HG03060 (cell line): Measurements from ENCODE around the gene SQSTM1.
"Not testable (repeated sequence)": the region's sequence is repeated elsewhere in the genome, so short reads cannot be mapped to it uniquely, and the experiment has no call there.

Source experiments
- ATAC-seq: cut with Tn5 transposase; IDR thresholded peaks from one replicate; pipeline ENCODE4 v1.9.1; 2021; ENCODE audit warnings: low read depth, moderate number of reproducible peaks; ENCODE audit not compliant: unreplicated experiment

Gene SQSTM1

DNA sequence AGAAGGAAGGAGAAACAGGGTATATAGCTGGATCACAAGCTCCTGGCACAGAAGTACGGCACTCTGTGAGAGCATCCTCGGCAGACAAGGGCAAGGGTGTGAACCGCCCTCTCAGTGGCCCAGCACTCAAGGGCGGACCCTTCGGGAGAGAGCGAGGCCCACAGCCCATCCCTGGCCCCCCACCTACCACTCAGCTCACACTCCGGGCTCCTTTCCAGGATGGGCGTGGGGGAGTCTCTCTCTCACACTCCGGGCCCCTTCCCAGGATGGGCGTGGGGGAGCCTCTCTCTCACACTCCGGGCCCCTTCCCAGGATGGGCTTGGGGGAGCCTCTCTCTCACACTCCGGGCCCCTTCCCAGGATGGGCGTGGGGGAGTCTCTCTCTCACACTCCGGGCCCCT lies 50.8 kb downstream of the SQSTM1 start:
- ATAC-seq = not testable (repeated sequence)

DNA sequence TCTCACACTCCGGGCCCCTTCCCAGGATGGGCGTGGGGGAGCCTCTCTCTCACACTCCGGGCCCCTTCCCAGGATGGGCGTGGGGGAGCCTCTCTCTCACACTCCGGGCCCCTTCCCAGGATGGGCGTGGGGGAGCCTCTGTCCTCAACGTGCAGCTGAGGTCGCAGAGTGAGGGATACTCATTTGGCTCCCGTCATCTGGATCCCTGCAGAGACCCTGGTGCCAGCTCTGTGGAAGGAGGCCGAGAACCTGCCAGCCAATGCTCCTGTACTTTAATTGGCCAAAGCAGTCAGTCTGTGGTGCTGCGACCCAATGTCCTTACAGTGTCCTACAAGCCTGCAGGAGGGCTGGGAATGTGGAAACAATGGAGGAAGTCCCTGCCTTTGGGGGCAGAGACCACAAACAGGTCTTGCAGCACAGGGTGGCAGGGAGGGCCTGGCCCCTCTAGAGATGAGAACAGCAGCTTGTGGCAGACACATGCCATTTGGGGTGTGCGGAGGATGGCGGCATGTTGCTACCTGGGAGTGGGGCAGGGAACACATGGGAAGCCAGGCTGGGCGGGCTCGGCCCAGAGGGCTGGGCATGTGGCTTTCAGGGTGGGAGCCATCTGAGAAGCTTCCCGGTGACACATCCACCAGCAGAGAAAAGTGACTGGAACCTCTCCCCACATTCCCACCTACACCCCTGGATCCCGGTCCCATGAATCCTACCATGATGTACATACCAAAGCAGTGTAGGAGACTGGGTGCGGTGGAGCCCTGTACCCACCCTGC lies 51.5 kb downstream of the SQSTM1 start:
- ATAC-seq = no peak

DNA sequence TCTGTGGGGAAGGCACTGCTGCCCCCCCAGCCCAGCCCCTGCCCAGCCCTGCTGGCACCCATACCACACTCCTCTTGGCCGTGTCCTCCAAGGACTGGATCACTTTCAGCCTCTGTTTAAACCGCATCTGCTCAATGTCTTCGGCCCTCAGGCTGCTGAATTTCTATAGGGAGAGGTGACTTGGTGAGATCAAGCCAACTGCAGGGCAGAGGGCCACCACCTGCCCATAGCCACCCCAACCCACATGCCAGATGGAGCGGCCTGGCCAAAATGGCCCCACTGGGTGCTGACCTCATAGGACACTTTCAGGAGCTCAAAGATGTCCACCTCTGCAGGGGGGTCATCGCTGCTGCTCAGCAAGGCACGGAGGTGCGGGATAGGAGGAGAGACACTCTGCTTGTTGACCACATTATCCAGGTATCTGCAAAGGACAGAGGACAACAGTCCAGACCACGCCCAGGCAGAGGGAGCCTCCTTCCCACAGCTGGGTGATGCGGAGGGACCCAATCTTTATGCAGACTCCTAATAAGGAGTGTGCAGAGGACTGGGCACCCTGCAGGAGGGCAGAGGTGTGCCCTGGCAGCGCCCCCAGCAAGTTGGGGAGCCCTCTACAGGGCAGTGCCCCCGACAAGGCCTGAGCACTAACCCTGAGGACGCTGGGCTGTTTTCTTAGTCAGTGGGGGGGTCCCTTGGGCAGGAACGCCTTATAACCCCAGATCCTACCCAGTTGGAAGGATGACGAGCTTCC lies 52.3 kb downstream of the SQSTM1 start:
- ATAC-seq = no peak

DNA sequence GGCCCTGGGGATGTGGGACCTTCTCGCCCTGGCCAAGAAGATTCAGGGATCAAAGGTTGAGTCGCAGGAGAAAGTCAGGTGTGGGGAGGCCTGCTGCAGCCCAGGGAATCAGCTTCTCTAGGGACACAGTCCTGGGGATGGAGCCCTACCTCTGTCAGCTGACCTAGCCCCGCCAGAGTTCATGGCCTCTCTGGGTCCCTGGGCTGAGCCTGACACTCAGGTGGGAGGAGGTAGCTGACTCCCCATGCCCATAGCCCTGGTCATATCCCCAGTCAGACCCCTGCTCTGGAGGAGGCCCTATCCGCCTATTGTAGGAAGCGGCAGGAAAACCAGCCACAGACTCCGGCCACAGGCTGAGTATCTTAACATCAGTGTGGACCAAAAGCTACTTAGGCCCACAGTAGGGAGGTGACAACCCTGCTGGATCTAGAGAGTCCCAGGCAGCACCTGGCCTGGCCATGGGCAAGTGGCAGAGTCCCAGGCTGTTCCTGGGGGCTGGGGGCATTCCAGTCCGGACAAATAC lies 52.9 kb downstream of the SQSTM1 start:
- no peak for ATAC-seq

DNA sequence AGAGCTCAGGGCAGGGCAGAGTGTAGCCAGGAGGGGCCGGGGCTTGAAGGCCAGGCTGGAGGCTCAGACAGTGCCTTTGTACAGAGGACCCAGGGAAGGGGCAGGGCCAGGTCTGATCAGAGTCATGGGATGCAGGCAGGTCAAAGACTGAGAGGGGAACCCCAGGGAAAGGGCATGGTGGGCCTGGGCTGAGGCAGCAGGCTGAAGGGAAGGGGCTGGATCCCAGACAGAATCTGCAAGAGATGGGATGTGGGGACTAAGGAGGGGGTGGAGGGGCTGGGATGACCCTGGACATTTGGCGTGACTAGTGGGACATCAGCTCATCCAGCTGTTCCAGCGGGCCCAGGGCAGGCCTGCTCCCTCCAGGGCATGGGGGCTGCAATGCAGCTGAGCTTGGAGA lies 53.4 kb downstream of the SQSTM1 start:
- ATAC-seq = no peak

DNA sequence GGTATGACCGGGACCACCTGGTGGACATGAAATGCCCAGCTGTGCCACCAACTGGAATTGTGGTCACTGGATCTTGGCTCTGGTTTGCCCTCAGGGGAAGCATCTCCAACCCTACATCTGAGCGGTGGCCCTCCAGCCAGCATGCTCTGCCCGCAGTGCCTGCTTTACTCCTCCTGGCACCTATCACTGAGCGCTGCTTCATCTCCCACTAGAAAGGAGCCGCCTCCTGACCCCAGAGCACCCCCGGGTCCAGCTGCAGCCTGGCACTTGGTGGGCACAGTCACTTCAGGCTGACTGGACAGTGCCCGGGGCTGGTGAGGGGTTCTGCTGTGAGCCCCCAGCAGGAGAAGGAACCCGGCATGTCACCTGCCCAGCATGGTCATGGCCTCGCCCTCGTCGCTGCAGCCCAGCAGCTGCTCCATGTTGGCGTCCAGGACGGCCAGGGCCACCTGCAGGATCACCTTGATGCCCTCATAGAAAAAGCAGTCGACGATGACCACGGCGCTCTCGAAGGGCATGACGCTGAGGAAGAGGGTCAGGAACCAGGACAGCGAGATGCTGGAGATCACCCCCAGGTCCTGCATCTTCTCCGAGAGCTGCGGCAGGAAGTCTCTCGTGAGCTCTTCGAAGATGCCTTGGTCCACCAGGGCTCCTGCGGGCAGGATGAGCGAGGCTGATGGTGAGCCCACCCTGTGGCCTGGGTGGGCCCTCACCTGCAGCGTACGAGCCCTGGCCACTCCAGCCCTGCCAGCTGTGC lies 54.0 kb downstream of the SQSTM1 start:
- ATAC-seq = no peak

DNA sequence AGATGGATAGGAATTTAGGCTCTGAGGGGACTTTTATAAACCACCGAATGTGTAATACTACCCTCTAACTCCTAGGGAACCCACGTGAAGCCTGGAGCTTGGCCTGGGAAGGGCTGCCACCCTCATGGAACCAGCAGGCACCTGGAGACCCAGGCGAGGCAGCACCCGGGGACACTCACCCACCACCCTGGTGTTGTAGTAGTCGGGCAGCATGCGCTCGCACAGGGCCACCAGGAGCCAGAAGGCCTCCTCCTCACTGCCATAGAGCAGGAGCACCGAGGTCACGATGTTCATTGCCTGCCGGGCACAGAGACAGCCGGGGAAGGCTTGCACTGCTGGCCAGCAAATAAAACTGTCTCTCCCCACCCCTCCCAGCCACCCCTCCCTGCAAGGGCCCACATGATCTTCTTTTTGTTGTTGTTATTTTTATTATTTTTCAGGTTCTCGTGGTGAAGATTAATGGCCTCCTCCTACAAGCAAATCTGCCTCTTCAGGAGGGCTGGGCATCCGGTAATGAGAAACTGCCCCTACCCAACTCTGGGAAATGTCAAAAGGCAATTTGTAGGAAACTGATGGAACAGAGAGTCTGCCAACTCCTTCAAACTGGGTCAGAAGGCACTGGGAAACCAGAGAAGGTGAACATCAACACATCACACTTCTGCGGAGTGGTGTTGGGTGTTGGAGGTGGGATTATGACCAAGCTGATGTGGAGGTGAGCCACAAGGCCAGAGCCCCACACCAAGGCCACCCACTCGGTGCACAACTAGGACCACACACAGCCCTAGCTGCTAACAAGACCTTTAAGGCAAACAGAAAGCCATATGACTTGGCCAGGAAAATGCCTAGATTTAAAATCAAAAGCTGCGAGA lies 55.3 kb downstream of the SQSTM1 start:
- ATAC-seq = no peak

DNA sequence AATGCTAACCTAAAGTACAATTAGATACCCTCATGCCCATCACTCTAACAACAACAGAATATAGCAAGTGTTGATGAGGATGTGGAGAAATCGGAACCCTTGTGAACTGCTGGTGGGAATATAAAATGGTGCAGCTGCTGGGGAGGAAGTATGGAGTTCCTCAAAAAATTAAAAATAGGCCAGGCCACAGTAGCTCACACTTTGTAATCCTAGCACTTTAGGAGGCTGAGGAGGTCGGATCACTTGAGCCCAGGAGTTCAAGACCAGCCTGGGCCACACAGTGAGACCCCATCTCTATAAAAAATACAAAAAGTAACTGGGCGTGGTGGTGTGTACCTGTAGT lies 55.9 kb downstream of the SQSTM1 start:
- ATAC-seq = no peak

DNA sequence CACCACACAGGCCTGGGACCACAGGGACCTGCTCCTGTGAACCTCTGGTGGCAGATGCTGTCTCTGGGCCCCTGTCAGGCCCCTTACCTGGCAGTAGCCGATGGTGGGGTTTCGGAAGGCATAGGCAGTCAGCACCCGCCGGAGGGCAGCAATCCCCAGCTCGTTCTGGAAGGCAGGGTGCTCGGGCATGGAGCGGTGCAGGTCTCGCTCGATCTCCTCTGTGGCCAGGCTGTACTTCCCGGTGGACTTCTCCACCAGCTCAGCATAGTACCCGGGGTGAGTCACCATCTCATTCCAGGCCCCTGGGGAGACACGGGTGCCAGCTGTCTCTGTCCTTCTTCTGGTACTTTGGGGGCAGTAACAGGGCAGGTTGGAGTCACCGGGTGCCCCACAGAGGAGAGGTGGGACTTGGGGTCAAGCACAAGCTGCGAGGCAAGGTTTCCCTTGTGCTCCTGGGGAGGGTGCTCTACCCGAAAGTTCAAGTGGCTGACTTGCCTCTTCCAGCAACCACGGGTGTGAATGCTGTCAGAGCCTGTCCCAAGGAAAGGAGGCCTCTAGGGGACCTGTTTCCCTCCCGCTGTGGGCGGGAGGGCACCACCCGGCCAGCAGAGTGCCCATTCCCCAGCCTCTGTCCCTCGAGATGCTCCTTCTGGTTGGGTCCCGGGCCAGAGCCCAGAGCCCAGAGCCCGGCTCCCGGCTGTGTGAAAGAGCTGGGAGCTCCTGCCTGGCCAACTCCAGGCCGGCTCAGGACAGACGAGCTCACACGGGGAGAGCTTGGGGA lies 57.7 kb downstream of the SQSTM1 start:
- ATAC-seq = no peak

DNA sequence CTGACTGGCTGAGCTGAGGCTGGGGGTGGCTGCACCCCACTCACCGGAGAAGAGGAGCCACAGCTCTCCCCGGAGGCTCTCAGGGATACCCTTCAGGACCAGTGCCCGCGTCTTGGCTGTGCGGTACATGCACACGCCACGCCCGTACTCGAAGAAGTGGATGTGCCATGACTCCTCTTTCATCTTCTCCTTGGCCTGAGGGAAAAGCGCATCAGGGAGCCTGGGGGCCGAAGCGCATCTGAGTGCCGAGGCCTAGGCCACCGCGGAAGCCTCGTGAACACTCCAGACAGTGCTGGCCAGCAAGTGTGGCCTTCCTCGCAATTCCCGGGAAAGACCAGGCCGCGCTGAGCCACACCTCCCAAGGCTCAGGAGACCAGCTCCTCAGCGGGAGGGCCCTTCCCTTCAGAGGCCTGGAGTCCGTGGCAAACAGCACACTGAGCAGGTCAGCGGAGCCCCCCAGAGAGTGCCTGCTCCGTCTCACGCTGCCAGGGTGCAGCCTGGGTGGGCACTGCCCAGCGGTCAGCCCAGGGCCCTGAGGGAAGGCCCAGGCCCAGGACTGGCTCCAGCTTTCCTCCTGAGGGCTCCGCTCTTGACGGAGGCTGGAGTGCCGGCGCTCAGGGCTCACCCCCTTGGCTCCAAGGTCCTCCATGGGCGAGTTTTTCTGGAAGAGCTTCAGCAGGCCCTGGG lies 58.4 kb downstream of the SQSTM1 start:
- no peak for ATAC-seq

DNA sequence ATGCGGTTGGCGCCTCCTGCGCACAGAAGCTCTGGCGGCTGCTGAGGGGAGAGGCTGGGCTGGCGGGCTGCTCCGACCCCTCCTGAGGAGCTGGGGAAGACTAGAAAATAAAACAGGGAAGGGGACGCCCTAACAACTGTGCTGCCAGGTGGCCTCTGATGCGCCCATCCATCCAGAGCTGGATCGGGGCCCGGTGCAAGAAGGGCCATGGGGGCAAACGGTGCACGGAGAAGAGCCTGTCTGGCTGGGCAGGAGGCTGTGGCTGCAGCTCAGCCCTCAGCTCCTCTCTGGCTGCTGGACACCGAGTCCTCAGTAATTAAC lies 58.9 kb downstream of the SQSTM1 start:
- no peak for ATAC-seq

DNA sequence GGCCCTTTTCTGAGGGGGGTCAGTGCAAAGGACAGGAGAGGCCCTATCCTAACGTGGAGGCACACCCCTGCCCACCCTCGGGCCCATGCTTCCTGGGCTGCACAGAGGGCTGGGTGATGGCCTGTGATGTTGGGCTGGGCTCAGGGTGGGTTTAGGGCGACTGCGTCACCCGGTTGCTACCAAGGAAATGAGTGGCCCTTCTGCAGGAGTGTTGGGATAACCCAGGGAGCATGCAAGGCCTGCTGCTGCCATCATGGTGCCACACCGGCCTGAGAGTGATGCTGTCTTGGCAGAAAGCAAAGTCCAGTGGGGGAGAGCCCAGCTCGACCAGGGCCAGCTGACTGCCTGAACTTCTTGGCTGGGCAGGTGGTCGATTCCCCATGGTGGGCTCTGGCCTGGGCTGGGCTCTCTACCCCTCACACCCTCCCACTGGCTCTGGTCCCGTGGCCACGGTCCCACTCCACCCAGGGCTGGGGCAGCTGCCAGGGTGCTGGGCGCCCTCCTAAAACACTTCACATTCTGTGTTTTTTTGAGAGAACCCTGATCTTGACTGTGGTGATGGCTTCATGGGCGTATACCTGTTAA lies 59.5 kb downstream of the SQSTM1 start:
- no peak for ATAC-seq

DNA sequence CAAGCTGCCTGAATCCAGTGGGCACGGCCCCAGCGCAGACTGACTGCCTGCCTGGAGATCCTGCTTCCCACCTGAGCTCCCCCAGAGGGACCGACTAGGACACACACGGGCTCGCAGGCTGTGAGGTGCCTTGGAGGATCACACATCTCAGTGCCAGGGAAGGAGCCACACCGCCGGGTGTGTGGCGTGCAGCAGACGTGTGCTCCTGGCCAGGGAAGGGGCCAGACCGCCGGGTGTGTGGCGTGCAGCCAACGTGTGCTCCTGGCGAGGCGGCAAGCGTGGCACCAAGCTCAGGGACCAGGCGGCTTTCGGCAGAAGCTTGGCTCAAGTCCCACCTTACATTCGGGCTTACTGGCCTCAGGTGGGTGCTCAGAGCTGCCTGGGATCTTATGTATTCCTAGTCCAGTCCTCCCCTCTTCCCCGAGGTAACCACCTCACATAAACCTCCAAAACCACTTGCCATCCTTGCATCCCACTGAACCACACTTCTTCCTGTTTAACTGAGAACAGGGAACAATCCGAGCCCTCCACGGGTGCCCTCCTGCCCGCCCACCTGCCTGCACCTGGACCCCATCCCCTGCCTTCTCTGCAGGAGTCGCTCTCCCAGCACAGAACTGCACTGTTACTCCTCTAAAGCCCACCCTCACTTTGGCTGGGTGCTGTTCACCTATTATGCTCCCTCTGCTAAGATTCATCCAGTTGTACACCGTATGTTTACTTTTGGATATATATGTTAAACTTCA lies 60.3 kb downstream of the SQSTM1 start:
- ATAC-seq = no peak

DNA sequence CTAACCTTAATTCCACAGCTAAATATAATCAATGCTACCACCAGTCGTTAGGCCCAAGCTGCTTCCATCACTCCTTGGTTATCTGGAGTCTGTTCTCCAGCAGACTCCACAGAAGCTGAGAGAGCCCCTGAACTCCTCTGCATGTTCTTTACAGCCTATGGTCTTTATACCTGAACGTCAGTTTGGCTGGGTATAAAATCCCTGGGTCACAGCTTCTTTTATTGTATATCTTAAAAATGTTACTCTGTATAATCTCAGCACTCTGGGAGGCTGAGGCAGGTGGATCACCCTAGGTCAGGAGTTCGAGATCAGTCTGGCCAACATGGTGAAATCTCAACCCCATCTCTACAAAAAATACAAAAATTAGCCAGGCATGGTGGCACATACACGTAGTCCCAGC lies 61.6 kb downstream of the SQSTM1 start:
- ATAC-seq = no peak

DNA sequence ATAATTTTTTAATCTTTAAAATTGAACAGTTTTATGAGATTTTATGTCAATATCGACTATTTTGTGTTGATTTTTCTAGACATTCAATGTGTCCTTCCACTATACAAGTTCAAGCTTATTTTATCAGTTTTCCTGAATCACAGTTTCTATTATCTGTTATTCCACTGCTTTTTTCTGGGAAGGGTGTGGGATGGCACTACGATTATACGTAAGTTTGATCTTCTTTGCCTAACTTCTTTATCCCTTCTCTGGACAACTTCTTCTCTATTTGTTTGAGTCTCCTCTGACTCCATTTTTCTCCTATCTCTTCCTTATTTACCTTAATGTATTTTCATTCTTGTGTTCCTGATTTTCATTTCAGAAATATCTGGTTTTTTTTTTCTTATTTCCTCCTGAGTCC lies 62.5 kb downstream of the SQSTM1 start:
- ATAC-seq = no peak

DNA sequence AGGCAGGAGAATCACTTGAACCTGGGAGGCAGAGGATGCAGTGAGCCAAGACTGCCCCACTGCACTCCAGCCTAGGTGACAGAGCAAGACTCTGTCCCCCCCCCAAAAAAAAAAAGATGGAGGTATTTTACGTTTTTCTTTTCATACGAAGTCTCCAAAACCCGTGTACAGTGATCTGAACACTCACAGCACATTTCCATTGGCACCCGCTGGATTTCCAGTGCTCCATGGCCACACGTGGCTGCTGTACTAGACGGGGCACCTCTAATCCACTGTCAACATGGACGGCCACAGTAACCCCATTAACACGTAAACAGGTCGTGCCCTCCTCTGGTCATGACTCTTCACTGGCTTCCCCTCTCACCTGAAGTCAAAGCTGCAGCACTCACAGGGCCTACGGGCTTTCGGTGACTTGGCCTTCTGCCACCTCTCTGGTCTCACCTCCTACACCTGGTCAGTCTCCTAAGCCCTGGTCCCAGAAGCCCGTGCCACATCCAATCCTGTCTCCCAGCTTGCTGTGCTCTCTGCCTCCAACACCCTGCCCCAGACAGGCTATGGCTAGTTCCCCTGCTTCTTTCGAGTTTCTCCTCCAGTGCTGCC lies 64.9 kb downstream of the SQSTM1 start:
- ATAC-seq = no peak

DNA sequence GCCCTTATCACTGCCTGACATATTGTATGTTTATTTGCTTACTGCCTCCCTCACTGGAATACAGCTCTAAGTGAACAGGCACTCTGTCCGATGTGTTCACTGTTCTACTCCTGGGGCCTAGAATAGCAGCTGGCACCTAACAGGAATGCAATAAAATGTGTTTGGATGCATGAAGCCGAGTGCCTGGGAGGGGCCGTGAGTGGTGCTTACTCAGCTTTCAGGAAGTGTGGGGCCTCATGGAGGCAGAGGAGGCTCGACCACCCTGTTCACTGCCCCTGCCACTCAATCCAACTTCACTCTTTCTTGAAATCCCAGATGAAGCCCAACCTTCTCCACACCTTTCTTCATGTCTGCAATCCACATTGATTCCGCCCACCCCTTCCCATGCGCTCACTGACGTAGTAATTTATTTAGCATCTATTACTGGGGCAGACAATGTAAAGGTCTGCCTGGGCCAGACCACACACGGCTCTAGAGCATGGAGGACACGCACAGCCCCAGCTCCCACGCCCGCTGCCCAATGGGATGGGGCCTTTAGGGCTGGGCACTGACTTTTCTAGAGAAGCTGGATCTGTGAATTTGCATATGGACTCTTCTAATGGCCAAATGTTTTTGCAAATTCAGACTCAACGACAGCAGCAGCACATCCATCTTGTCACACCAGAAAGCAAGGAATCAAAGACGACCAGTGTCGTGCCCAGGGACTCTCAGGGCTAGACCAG lies 65.6 kb downstream of the SQSTM1 start:
- no peak for ATAC-seq
